B cell (primary cell): ENCODE data around the gene GLRA1.

ENCODE experiments used
- EZH2 ChIP-seq: IDR thresholded peaks from 2 replicates; pipeline ENCODE4 v1.6.1; 2012; ENCODE audit warnings: borderline replicate concordance, low read depth, mild to moderate bottlenecking, moderate library complexity, low read length; ENCODE audit not compliant: insufficient read depth, poor library complexity, severe bottlenecking
- TF ChIP-seq, protein P1 (sequence below): fragments of 200-600 bp; IDR thresholded peaks from one replicate; pipeline ENCODE4 v1.8.0; 2022; ENCODE audit warnings: antibody characterized with exemption, mild to moderate bottlenecking

GRCh38 chr5:151925340-151925739, 689 bp upstream of the GLRA1 start:
- TF ChIP-seq, protein P1, sequence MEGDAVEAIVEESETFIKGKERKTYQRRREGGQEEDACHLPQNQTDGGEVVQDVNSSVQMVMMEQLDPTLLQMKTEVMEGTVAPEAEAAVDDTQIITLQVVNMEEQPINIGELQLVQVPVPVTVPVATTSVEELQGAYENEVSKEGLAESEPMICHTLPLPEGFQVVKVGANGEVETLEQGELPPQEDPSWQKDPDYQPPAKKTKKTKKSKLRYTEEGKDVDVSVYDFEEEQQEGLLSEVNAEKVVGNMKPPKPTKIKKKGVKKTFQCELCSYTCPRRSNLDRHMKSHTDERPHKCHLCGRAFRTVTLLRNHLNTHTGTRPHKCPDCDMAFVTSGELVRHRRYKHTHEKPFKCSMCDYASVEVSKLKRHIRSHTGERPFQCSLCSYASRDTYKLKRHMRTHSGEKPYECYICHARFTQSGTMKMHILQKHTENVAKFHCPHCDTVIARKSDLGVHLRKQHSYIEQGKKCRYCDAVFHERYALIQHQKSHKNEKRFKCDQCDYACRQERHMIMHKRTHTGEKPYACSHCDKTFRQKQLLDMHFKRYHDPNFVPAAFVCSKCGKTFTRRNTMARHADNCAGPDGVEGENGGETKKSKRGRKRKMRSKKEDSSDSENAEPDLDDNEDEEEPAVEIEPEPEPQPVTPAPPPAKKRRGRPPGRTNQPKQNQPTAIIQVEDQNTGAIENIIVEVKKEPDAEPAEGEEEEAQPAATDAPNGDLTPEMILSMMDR, result no peak
- no peak for TF ChIP-seq EZH2
